ENCODE results near the gene NBPF26.
"Not testable (repeated sequence)": the region's sequence is repeated elsewhere in the genome, so short reads cannot be mapped to it uniquely, and the experiment has no call there.

NBPF26 gene

DNA sequence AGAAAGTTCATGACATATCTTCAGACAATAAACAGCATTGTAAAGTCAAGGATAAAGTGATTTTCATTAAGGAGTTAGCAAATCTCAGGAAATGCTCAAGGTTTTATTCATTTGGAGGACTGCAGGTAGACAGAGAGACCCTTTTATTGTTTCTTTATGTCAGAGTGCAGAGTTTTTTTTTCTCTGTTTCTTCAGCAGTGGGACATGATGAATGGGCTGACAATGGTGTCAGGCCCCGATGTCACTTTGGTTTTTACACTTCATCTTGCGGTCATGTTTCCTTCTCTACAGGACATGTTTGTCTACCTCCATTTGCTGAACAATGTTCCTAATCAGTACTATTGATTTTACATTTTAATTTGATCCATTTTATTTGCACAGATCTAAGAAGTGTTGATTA is 134.4 kb downstream of the NBPF26 start:
- not testable (repeated sequence) for DNase-seq (ENCODE audit: low read depth)

DNA sequence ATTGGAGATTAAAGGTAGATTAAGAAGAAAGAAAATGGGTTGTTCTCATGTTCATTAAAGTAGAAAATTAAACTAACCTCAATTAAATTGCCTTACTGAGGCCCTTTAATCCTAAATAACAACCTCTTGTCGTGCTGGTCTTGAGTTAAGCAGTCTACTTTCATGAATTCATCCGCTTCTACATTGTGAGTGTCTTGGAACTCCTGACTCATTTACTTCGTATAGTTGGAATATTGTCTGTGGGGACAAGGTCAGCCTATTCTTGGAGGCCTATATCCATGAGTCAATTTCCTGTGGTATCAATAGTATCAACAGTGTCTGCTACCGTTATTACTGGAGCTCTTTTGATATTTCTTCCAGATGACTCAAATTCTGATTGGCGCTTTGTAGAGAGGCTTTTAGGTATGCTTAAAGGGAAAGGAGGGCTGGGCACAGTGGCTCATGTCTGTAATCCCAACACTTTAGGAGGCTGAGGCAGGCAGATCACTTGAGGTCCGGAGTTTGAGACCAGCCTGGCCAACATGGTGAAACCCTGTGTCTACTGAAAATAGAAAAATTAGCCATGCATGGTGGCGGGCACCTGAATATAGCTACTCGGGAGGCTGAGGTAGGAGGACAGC is 136.0 kb downstream of the NBPF26 start:
- not testable (repeated sequence) for DNase-seq (ENCODE audit: low read depth)

DNA sequence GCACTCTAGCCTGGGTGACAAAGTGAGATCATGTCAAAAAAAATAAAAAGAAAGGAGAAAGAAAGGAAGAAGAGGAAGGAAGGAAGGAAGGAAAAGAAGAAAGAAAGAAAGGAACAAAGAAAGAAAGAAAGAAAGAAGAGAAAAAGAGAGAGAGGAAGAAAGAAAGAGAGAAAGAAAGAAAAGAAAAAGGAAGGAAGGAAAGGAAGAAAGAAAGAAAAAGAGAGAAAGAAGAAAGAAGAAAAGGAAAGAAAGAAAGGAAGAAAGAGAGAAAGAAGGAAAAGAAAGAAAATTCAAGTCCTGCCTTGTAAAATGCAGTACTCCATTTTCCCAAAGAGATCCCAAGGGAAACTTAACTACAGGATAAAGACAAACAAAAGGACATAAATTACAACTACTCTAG is 154.5 kb downstream of the NBPF26 start:
- not testable (repeated sequence) for DNase-seq (ENCODE audit: low read depth)

DNA sequence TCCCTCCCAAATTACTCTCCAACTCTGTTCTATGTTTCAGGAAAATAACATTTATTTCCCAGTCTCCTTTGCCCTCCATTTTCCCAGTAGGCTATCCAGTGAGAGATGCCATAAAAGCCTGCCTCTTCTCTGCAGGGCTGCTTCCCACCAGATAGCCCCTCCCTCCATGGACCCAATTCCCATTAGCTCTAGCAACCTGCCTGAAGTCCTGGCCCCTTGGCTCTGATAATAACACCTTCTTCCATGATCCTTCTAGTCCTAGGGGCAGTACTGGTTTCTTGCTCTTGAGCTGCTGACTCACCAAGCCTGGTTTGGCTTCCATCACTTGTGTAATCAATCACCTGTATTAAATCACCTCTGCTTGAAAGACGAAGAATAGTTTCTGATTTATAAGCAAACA is 156.3 kb downstream of the NBPF26 start:
- not testable (repeated sequence) for DNase-seq (ENCODE audit: low read depth)

DNA sequence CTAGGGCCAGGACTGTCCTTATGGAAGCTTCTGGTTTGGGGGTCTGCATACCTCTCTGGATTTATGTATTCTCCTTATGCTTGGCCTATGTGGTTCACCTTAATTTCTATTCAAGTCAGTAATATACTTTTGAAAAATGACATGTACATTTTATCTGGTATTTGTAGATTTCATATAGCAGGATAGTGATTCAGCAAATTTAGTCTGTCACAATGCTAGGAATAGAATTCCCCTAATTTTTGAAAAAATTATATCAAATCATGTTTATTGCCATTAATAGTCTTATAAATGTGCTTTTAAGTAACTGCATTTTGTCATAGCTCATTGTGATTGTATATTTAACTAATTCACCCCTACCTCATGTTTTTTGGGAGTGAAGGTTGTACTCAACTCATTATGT is 158.2 kb downstream of the NBPF26 start:
- DNase-seq (ENCODE audit: low read depth), result not testable (repeated sequence)

All from fibroblast of the conjunctiva (primary cell).